NCI-H187 (cell line): Measurements from ENCODE around the gene KLK13.

Source experiments
- DNase-seq, 2 experiments: peaks; one replicate each; lab custom pipeline; 2025; lab: John Stamatoyannopoulos, UW

Gene KLK13

GRCh38 chr19:51064534-51065220, at the start of gene KLK13:
Gene KLK13, minus strand, starts transcription at chr19:51065092. Its CDS starts 25 bp downstream, at chr19:51065067.
- no peak for DNase-seq

DNA sequence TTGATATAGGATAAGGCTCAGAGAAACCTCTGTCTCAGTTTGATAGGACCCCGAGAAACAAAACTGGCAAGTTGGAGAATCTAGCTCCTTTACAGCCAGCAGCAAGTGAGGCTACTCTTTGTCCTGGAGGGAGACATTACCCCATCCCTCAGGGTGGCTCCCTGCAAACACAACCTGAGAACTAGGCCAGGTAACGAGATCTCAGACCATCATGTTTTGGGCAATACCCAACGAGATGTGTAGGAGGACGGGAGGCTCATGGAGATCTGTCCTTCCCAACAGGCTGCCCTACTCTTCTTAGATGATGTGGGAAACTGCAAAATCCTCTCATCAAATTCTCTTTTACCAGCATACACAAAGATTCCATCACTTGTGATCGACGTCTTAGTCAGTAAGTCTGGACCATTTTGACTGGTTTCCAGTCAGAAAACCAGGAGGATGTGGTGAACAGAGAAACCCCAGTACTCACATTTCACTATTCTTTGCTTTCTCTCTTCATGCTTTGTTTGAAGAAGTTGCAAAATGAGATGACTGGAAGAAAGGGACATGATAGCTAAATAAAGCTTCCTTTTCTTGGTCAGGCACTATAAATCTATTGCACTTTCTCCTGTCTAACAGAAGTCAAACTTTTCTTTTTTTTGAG, 49.3 kb upstream of the KLK13 start:
- no peak for DNase-seq

- DNase-seq = no peak
These were observed 46.7 kb upstream of the KLK13 start for GRCh38 chr19:51111606-51112005.

DNA sequence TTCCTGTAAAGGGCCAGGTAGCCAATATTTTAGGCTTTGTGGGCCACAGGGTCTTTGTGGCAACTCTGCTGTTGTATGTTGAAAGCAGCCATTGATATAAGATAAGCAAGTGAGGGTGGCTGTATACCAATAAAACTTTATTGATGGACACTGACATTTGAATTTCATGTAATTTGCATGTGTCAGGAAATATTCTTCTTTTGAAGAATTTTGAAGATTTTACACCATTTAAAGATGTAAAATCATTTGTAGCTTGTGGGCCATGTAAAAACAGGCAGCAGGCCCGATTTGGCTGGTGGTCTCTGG, 45.7 kb upstream of the KLK13 start:
- no peak for DNase-seq

GRCh38 chr19:51108805-51109146, 43.9 kb upstream of the KLK13 start:
- DNase-seq = peak in 1 of 2 experiments; percentile 70

GRCh38 chr19:51108066-51108804, 43.3 kb upstream of the KLK13 start, which contains the start of gene CTU1:
Gene CTU1, minus strand, starts transcription at chr19:51108409. Its CDS starts 3,840 bp downstream, at chr19:51104569.
- peak; percentile 95 to 98 for DNase-seq

GRCh38 chr19:51107406-51108065, 42.6 kb upstream of the KLK13 start:
- DNase-seq = no peak

DNA sequence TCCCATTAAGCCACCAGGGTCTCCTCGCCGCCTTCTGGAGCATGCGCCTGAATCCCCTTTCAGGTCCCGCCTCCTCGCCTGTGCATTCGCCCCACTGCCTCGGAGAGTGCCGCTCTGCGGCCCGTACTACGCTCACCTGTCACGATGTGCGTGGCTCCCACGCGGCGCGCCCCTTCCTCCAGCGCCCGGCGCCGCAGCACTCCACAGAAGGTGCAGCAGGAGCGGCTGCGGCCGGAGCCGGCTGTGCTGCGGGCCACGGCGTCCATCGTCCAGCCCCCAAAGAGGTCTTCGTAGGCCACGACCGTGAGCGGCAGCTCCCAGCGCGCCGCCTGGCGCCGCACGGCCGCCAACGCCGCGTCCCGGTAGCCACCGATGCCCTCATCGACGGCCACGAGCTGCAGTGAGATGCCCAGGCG, 39.0 kb upstream of the KLK13 start:
- no peak for DNase-seq

DNA sequence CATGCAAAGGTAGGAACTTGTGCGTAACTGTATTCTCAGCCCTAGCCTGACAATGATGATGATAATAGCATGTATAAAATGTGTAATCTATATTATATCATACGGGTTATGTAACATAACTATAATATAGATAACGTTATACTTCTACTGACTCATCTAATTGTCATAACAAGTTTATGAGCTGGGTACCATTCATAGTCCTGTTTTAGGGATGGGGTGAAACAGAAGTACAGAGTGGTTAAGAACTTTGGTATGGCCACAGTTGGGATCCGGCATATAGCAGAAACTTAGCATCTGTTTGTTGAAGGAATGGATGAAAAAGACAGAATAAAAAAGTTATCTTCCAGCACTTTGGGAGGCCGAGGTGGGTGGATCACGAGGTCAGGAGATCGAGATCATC, 38.1 kb upstream of the KLK13 start:
- no peak for DNase-seq

DNA sequence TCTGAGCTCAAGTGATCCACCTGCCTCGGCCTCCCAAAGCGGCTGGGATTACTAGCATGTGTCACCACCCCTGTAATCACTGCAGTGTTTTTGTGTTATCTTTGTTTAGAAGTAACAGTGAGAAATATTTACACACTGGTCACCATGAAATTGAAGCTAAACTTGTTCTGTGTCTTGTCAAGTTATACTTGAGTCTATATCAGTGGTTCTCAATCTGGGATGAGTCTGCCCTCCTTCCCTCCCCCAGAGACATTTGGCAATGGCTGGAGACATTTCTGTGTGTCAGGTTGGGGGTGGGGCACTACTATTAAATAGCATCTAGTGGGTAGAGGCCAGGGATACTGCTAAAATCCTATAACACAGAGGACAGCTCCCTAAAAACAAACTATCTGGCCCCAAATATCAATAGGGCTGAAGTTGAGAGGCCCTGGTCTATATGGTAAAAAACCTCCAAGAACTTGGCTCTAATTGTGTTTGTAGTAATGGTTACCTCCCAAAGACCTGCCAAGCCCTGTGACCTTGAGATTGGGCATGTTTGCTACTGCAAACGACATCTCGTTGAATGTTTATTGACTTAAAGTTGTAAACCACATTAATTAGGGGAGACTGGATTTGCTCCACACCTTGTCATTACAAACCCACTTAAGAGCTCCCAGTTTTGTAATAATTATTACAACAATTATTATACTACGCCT, 36.4 kb upstream of the KLK13 start:
- DNase-seq = no peak

GRCh38 chr19:51100601-51101000, 35.7 kb upstream of the KLK13 start:
- no peak for DNase-seq

- no peak for DNase-seq
These were observed 34.1 kb upstream of the KLK13 start for GRCh38 chr19:51099047-51099382.

DNA sequence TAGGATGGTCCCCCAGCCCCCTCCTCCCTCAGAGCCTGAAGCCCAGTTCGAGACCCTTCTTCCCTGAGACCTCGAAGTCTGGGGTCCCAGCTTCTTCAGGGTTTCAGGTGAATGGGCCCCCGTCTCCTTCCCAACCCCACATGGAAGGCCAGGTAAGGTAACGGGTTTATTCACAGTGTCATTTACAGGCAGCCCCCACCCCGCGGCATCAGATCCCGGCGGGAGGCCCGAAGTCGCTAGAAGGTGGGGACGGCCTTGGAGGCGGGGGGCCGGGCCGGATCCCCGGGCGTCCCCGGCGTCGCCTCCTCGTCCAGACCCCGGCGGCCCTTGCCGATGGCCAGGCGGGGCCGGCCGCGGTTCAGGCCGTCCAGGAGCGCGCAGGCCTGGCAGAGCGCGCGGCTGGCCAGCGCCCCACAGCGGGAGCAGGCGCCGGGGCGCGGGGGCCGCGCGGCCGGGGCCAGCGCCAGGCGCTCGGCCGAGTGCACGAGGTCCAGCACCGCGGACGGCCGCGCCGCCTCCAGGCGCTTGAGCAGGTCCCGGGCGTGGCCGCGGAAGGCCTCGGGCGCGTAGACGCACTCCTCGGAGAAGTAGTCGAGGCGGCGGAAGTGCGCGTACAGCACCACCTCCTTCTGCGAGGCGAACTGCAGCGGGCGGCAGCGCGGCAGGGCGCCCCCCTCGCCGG, 33.6 kb upstream of the KLK13 start:
- no peak for DNase-seq

- DNase-seq = no peak
These were observed 32.9 kb upstream of the KLK13 start for GRCh38 chr19:51097796-51098195.

GRCh38 chr19:51097166-51097738, 32.4 kb upstream of the KLK13 start:
- DNase-seq = no peak

DNA sequence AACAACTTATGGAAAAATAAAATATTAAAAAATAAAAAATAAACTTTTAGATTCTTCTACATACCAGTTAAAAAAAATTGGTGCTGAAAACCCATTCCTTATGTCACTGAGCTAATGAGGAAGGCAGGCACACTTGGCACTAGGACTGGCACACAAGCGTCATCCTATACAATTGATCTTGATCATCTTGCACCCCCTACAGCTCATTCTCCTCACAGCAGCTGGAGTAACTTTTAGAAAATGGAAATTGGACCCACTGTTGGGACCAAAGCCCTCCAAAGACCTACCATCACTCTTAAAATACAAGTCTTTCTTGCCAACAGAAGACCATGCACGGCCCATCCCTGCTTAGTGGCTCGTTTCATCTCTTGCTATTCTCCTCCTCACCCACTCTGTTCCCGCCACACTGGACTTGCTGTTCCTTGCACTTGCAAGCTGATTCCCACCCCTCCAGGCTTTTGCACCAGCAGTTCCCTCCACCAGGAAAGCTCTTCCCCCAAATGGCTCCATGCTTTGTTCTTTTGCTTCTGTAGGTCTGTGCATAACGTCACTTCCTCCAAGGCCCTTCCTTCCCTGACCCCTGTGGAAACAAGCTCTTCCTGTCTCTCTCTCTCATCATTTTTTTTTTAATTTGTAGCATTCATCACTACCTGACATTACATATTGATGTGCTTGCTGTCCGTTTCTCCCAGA, 31.7 kb upstream of the KLK13 start:
- no peak for DNase-seq

GRCh38 chr19:51094696-51095279, 29.9 kb upstream of the KLK13 start:
- DNase-seq = peak in 1 of 2 experiments; percentile 27

GRCh38 chr19:51093510-51094345, 28.8 kb upstream of the KLK13 start:
- DNase-seq = no peak

DNA sequence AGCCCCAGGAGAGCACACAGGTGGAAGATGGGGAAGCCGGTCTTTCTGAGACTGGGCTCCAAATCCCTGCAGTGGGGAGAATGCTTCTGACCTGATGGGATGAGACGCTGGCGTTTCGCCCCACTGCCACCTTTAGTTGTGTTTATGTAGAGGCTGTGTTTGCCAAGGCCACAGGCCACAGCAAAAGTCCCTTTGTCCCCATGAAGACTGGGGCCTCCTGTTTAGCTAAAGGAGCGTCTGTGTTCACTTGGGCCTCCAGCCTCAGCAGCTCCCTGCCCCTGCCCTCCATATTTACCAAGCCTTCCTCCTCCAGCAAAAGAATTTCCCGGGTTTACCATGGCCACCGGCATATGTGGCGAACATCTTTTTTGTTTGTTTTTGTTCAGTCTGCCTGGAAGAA, 28.2 kb upstream of the KLK13 start:
- DNase-seq = peak in 1 of 2 experiments; percentile 12
